Parathyroid adenoma (tissue), 2 donors: ENCODE measurements around the gene ANKRD40CL.

Source experiments
- H2AFZ ChIP-seq: fragments of 300-600 bp; sonication (generic); one replicate; pipeline ENCODE4 v1.7.0; 2017; ENCODE audit warnings: antibody characterized with exemption, mild to moderate bottlenecking
- H3K27ac ChIP-seq: fragments of 300-600 bp; sonication (generic); one replicate; pipeline ENCODE4 v1.7.0; 2017
- H3K27me3 ChIP-seq: fragments of 300-600 bp; sonication (generic); one replicate; pipeline ENCODE4 v1.7.0; 2017; ENCODE audit warnings: low read length; ENCODE audit not compliant: control insufficient read depth, insufficient read depth
- H3K36me3 ChIP-seq: fragments of 300-600 bp; sonication (generic); one replicate; pipeline ENCODE4 v1.7.0; 2017; ENCODE audit warnings: low read length; ENCODE audit not compliant: control insufficient read depth, insufficient read depth
- H3K4me1 ChIP-seq: fragments of 300-600 bp; sonication (generic); one replicate; pipeline ENCODE4 v1.7.0; 2017; ENCODE audit warnings: control low read depth
- H3K4me2 ChIP-seq: fragments of 300-600 bp; sonication (generic); one replicate; pipeline ENCODE4 v1.7.0; 2017; ENCODE audit warnings: low read length
- H3K4me3 ChIP-seq: fragments of 300-600 bp; sonication (generic); one replicate; pipeline ENCODE4 v1.7.0; 2017; ENCODE audit warnings: low read depth, low read length
- H3K79me2 ChIP-seq: fragments of 300-600 bp; sonication (generic); one replicate; pipeline ENCODE4 v1.7.0; 2017; ENCODE audit warnings: control low read depth
- H3K9ac ChIP-seq: fragments of 300-600 bp; sonication (generic); one replicate; pipeline ENCODE4 v1.7.0; 2017; ENCODE audit warnings: mild to moderate bottlenecking
- H3K9me3 ChIP-seq: fragments of 300-600 bp; sonication (generic); one replicate; pipeline ENCODE4 v1.7.0; 2017; ENCODE audit warnings: low read length; ENCODE audit not compliant: control insufficient read depth
- CTCF ChIP-seq: fragments of 300-600 bp; sonication (generic); IDR thresholded peaks from one replicate; pipeline ENCODE4 v1.7.0; 2017; ENCODE audit warnings: antibody characterized with exemption, mild to moderate bottlenecking
- donor health status: primary hyperparathyroidism.

ANKRD40CL gene

GRCh38 chr17:50739098-50739497, 28.2 kb downstream of the ANKRD40CL start:
- Histone ChIP-seq H2AFZ (no peak overlapping the region), H3K36me3 (no peaks in the 10 kb centered on the region), H3K9me3 (no peaks in the 10 kb centered on the region), H3K27me3 (no peaks in the 10 kb centered on the region), H3K79me2 (peaks cover 37% of the 10 kb centered on the region), H3K9ac (no peak overlapping the region), H3K4me3 (no peak overlapping the region), H3K4me2 (no peak overlapping the region), H3K4me1 (peaks cover 6% of the 10 kb centered on the region), H3K27ac (no peak overlapping the region)
- no peak for TF ChIP-seq CTCF

DNA sequence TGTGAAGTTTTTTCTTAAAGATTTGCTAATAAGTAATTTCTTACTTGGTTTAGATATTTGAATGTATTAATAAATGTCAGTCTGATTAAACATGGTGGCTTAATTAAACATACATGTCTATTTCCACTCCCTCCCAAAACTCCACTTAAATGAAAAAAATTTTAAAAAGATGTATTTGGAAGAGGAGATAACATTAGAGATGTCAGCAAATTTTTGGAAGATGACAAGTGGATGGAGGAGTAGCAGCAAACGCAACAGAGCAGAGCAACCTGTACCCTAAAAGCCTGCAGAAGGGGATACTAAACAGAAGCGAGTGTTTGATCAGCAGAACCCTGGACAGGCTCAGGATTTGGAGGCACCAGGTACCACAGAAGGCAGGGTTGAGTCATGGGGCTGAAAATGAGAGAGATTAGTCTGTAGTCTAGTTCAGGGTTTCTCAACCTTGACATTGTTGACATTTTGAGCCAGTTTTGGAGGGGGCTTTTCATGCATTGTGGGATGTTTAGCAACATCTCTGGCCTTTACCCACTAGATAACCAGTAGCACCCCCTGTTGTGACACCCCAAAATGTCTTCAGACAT, 30.1 kb downstream of the ANKRD40CL start:
- Histone ChIP-seq H3K4me2 (no peak overlapping the region), H3K36me3 (no peaks in the 10 kb centered on the region), H3K27me3 (no peaks in the 10 kb centered on the region), H2AFZ (no peak overlapping the region), H3K79me2 (peaks cover 51% of the 10 kb centered on the region), H3K9ac (no peak overlapping the region), H3K4me3 (no peak overlapping the region), H3K4me1 (peaks cover 6% of the 10 kb centered on the region), H3K9me3 (no peaks in the 10 kb centered on the region), H3K27ac (no peak overlapping the region)
- TF ChIP-seq CTCF, result no peak

- no peak overlapping the region for H3K4me3 ChIP-seq
- TF ChIP-seq CTCF, result no peak
- no peak overlapping the region for H3K4me2 ChIP-seq
- no peaks in the 10 kb centered on the region for H3K27me3 ChIP-seq
- no peaks in the 10 kb centered on the region for H3K9me3 ChIP-seq
- peaks cover 57% of the 10 kb centered on the region for H3K79me2 ChIP-seq
- peaks cover 14% of the 10 kb centered on the region for H3K4me1 ChIP-seq
- no peaks in the 10 kb centered on the region for H3K36me3 ChIP-seq
- H2AFZ ChIP-seq, result no peak overlapping the region
- H3K27ac ChIP-seq, result no peak overlapping the region
- no peak overlapping the region for H3K9ac ChIP-seq
Observed at GRCh38 chr17:50735287-50735686, 32.0 kb downstream of the ANKRD40CL start.

DNA sequence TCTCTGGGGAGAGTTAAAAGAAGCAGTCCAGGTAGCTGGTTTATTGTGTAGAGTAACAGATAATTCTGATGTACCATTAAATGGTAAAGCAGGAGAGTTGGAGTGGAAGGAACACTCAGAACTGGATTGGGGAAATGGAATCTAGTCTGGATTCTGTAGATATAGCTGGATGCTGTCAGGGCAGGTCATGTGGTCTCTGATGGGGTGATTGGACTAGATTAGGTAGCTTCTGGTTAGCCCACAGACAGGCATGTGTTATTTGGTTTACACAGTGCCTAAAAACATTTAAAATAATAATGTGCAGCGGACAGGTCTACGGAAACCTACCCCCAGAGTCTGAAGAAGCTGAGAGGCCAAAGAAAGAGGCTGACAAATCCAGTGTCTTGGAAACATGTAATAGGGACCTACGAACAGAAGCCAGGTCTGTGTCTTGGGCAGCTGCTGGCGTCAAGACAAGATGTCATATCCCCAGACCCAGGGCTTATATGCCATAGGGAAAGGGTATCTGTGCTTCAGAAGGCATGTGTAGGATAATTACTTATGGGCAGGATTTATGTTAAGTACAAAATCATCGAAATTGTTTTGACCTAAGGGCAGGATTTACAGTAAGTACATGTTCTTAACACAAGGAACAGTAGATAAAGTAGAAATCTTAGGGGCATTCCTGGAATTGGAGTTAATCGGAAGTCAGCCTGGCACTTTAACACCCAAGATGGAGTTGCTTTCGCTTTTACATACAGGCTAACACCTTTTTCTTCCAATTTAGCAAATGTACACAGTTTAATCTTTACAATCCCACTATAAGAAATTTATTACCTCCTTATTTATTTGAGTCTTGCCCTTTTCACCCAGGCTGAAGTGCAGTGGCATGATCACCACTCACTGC, 35.5 kb downstream of the ANKRD40CL start:
- H3K4me1 ChIP-seq, result peaks cover 14% of the 10 kb centered on the region
- TF ChIP-seq CTCF, result no peak

More for the DNA sequence above, 35.5 kb downstream of the ANKRD40CL start:
- no peak overlapping the region for H2AFZ ChIP-seq
- peaks cover 70% of the 10 kb centered on the region for H3K79me2 ChIP-seq
- H3K4me2 ChIP-seq, result no peak overlapping the region
- no peaks in the 10 kb centered on the region for H3K36me3 ChIP-seq
- H3K4me3 ChIP-seq, result no peak overlapping the region
- H3K9ac ChIP-seq, result no peak overlapping the region
- no peak overlapping the region for H3K27ac ChIP-seq
- no peaks in the 10 kb centered on the region for H3K9me3 ChIP-seq
- H3K27me3 ChIP-seq, result no peaks in the 10 kb centered on the region
